CD4-positive, alpha-beta T cell (primary cell): ENCODE results near the gene CSTF2. TPM values are rescaled to one million over a fixed set of nuclear protein-coding genes. Genes with fewer than 3 reads are reported as not detected.

Experiments
- ATAC-seq: fragments of 200-7000 bp; cut with Tn5 transposase; one replicate; pipeline ENCODE4 v1.10.0; 2022; ENCODE audit warnings: mild to moderate bottlenecking; ENCODE audit not compliant: poor library complexity
- CTCF ChIA-PET: fragments of 350-600 bp; sonication (Branson Sonifier 250); formaldehyde crosslinking; loops from one replicate; lab custom pipeline; 2021; ENCODE audit warnings: antibody characterized with exemption, inconsistent platforms; lab: Charles Lee
- POLR2A ChIA-PET: fragments of 350-600 bp; sonication (Branson Sonifier 250); formaldehyde crosslinking; loops from one replicate; lab custom pipeline; 2021; ENCODE audit warnings: antibody characterized with exemption, inconsistent platforms; lab: Charles Lee
- DNase-seq, 14 experiments: peaks; one replicate each; pipeline ENCODE4 v3.0.0-alpha.2; 2013 to 2020; ENCODE audit warnings: mixed read lengths in 2 of 14
- H3K27ac ChIP-seq, 2 donors: one replicate each; pipeline versions ENCODE4 v1.5.1 to v1.7.0; 2013; ENCODE audit warnings: low read length in 2 of 2, low read depth in 1 of 2, mild to moderate bottlenecking in 1 of 2
- H3K27me3 ChIP-seq, 2 experiments: 1 replicate in 1 of 2; 2 replicates in 1 of 2; pipeline versions ENCODE4 v1.6.1 to v1.7.0; 2013; ENCODE audit warnings: low read length in 2 of 2, control low read depth in 1 of 2, mild to moderate bottlenecking in 1 of 2, moderate library complexity in 1 of 2; ENCODE audit not compliant: insufficient read depth in 2 of 2, control insufficient read depth in 1 of 2
- H3K36me3 ChIP-seq: one replicate; pipeline ENCODE4 v1.6.1; 2013; ENCODE audit warnings: low read length, control low read depth; ENCODE audit not compliant: insufficient read depth
- H3K4me1 ChIP-seq: one replicate; pipeline ENCODE4 v1.6.1; 2013; ENCODE audit warnings: low read length, control low read depth; ENCODE audit not compliant: insufficient read depth
- H3K4me3 ChIP-seq: one replicate; pipeline ENCODE4 v1.5.1; 2013; ENCODE audit warnings: mild to moderate bottlenecking, low read length, moderate library complexity
- H3K9me3 ChIP-seq, 2 experiments: 1 replicate in 1 of 2; 2 replicates in 1 of 2; pipeline versions ENCODE4 v1.6.1 to v1.7.0; 2013; ENCODE audit warnings: low read length in 2 of 2, mild to moderate bottlenecking in 2 of 2, control low read depth in 1 of 2, moderate library complexity in 1 of 2; ENCODE audit not compliant: control insufficient read depth in 1 of 2, insufficient read depth in 1 of 2
- H3K27ac Mint-ChIP-seq: one replicate; pipeline ENCODE4 v1.8.0; 2020; ENCODE audit warnings: mixed read lengths
- H3K27me3 Mint-ChIP-seq: one replicate; pipeline ENCODE4 v1.8.0; 2021; ENCODE audit warnings: mixed read lengths
- H3K36me3 Mint-ChIP-seq: one replicate; pipeline ENCODE4 v1.8.0; 2021; ENCODE audit warnings: low read depth, mixed read lengths
- H3K4me1 Mint-ChIP-seq: one replicate; pipeline ENCODE4 v1.8.0; 2021; ENCODE audit warnings: low read depth, mixed read lengths
- H3K4me3 Mint-ChIP-seq: one replicate; pipeline ENCODE4 v1.8.0; 2020; ENCODE audit warnings: mild to moderate bottlenecking, mixed read lengths
- H3K9me3 Mint-ChIP-seq: one replicate; pipeline ENCODE4 v1.8.0; 2020; ENCODE audit warnings: mixed read lengths
- intact Hi-C, 2 experiments: fragments of 100-400 bp; cut with DNase I in 1 of 2; cut with micrococcal nuclease in 1 of 2; formaldehyde crosslinking; loops; one replicate each; pipeline versions ENCODE4 v1.15.1 to v1.9.0; 2023 to 2025; cut with DNase I, micrococcal nuclease
- total RNA-seq, 174 experiments: library from RNA in 2 of 174; stranded (reverse) in 2 of 174; gene quantifications; one replicate each; pipeline ENCODE4 v1.2.3 and lab custom pipeline; 2021 to 2026
- TF ChIP-seq, protein P1 (sequence below): fragments of 200-600 bp; IDR thresholded peaks from one replicate; pipeline ENCODE4 v1.8.0; 2022; ENCODE audit warnings: antibody characterized with exemption, mild to moderate bottlenecking

The CSTF2 gene
- total RNA-seq, 2 experiments from 2014 or later, result 8.3 to 10.1 TPM

GRCh38 chrX:100870527-100870926 lies 50.3 kb downstream of the CSTF2 start:
- CTCF ChIA-PET, result no interaction called here
- no peak overlapping the region for H3K27ac ChIP-seq
- Mint-ChIP-seq H3K4me3 (no peak overlapping the region), H3K36me3 (no peaks in the 10 kb centered on the region), H3K4me1 (no peaks in the 10 kb centered on the region), H3K27ac (no peak overlapping the region), H3K27me3 (no peaks in the 10 kb centered on the region), H3K9me3 (no peaks in the 10 kb centered on the region)
- DNase-seq, result no peak
- H3K36me3 ChIP-seq, result no peaks in the 10 kb centered on the region
- intact Hi-C loops, result no loop called here
- no peak overlapping the region for H3K4me3 ChIP-seq
- POLR2A ChIA-PET, result no interaction called here
- TF ChIP-seq, protein P1, sequence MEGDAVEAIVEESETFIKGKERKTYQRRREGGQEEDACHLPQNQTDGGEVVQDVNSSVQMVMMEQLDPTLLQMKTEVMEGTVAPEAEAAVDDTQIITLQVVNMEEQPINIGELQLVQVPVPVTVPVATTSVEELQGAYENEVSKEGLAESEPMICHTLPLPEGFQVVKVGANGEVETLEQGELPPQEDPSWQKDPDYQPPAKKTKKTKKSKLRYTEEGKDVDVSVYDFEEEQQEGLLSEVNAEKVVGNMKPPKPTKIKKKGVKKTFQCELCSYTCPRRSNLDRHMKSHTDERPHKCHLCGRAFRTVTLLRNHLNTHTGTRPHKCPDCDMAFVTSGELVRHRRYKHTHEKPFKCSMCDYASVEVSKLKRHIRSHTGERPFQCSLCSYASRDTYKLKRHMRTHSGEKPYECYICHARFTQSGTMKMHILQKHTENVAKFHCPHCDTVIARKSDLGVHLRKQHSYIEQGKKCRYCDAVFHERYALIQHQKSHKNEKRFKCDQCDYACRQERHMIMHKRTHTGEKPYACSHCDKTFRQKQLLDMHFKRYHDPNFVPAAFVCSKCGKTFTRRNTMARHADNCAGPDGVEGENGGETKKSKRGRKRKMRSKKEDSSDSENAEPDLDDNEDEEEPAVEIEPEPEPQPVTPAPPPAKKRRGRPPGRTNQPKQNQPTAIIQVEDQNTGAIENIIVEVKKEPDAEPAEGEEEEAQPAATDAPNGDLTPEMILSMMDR, result no peak
- no peaks in the 10 kb centered on the region for H3K4me1 ChIP-seq
- H3K9me3 ChIP-seq, result no peaks in the 10 kb centered on the region
- H3K27me3 ChIP-seq, result no peaks in the 10 kb centered on the region
- ATAC-seq, result no peak

GRCh38 chrX:100871594-100872560 lies 51.7 kb downstream of the CSTF2 start:
- no peaks in the 10 kb centered on the region for H3K9me3 Mint-ChIP-seq
- Histone ChIP-seq H3K27me3 (no peaks in the 10 kb centered on the region), H3K9me3 (no peaks in the 10 kb centered on the region), H3K27ac (no peak overlapping the region), H3K36me3 (no peaks in the 10 kb centered on the region), H3K4me1 (no peaks in the 10 kb centered on the region), H3K4me3 (no peak overlapping the region)
- ChIA-PET POLR2A (no interaction called here), CTCF (no interaction called here)
- intact Hi-C loops, result no loop called here
- no peaks in the 10 kb centered on the region for H3K4me1 Mint-ChIP-seq
- no peak overlapping the region for H3K4me3 Mint-ChIP-seq
- ATAC-seq (no peak), DNase-seq (no peak)
- H3K27ac Mint-ChIP-seq, result no peak overlapping the region
- H3K36me3 Mint-ChIP-seq, result no peaks in the 10 kb centered on the region
- TF ChIP-seq, protein P1, result no peak
- H3K27me3 Mint-ChIP-seq, result no peaks in the 10 kb centered on the region

GRCh38 chrX:100874325-100874724 lies 54.1 kb downstream of the CSTF2 start, which contains the start of gene NOX1:
NOX1 (minus strand) TSS chrX:100874359; CDS start chrX:100874139, 220 bp downstream.
- Histone ChIP-seq H3K9me3 (no peaks in the 10 kb centered on the region), H3K27me3 (no peaks in the 10 kb centered on the region), H3K4me1 (no peaks in the 10 kb centered on the region), H3K36me3 (no peaks in the 10 kb centered on the region), H3K27ac (no peak within 1 kb of the TSS), H3K4me3 (no peak within 1 kb of the TSS)
- H3K4me3 Mint-ChIP-seq, result no peak within 1 kb of the TSS
- ATAC-seq (no peak), DNase-seq (no peak)
- TF ChIP-seq, protein P1, result no peak
- no peaks in the 10 kb centered on the region for H3K4me1 Mint-ChIP-seq
- H3K27me3 Mint-ChIP-seq, result peaks cover 1% of the 10 kb centered on the region
- ChIA-PET CTCF (no interaction called here), POLR2A (no interaction called here)
- intact Hi-C loops, result no loop called here
- H3K36me3 Mint-ChIP-seq, result no peaks in the 10 kb centered on the region
- H3K9me3 Mint-ChIP-seq, result no peaks in the 10 kb centered on the region
- no peak within 1 kb of the TSS for H3K27ac Mint-ChIP-seq
